ENCODE results near the gene VAPB. TPM values are rescaled to one million over a fixed set of nuclear protein-coding genes. Genes with fewer than 3 reads are reported as not detected.

VAPB gene
- total and polyA plus RNA-seq, 7 donors = 30.7 to 84.5 (median 64.0) TPM

- Histone ChIP-seq H3K27me3 (ENCODE audit: insufficient read depth in 3 of 3, low read length in 2 of 3) (peaks cover 0 to 5% (median 5%) of the 10 kb centered on the region in 3 donors), H3K9me3 (peaks cover 26% of the 10 kb centered on the region), H3K36me3 (ENCODE audit: insufficient read depth in 1 of 2, low read depth in 1 of 2) (no peaks in the 10 kb centered on the region), H3K4me3 (no peak overlapping the region), H3K4me1 (no peaks in the 10 kb centered on the region), H3K27ac (no peak overlapping the region)
- ATAC-seq (no peak), DNase-seq (no peak)
- WGBS, 3 donors = 60 to 70% (median 64%) methylated on average over 10 of the region's 10 CpGs
- intact Hi-C loops (cut with DNase I) = loop anchor here in 1 of 2 donors (10.0 kb wide), 1 partner anchor 372 kb away; the partner anchor contains the start of genes GNAS and GNAS-AS1
- TF ChIP-seq, protein P1, sequence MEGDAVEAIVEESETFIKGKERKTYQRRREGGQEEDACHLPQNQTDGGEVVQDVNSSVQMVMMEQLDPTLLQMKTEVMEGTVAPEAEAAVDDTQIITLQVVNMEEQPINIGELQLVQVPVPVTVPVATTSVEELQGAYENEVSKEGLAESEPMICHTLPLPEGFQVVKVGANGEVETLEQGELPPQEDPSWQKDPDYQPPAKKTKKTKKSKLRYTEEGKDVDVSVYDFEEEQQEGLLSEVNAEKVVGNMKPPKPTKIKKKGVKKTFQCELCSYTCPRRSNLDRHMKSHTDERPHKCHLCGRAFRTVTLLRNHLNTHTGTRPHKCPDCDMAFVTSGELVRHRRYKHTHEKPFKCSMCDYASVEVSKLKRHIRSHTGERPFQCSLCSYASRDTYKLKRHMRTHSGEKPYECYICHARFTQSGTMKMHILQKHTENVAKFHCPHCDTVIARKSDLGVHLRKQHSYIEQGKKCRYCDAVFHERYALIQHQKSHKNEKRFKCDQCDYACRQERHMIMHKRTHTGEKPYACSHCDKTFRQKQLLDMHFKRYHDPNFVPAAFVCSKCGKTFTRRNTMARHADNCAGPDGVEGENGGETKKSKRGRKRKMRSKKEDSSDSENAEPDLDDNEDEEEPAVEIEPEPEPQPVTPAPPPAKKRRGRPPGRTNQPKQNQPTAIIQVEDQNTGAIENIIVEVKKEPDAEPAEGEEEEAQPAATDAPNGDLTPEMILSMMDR (IDR thresholded peaks at IDR 0.05) = no peak
Observed at GRCh38 chr20:58482416-58482815, 93.4 kb downstream of the VAPB start.

DNA sequence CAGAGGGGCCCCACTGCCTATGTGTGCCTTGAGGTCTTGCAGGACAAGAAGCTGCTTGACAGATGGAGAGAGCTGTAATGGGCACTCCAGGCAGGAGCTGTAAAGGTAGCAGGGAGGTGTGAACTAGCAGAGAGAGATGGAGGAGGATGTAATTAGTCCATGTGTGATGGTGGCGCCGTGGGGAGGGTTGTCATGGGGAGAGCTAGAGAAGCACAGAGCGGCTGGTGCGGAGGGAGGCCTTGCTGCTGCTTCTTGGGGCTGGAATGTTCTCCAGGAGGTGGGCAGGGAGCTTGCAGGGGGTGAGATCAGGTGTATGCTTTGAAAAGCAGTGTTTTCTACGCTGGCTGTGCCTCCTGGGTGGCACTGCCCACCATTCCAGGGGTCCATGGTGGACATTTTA is 94.0 kb downstream of the VAPB start:
- no peak overlapping the region for H3K4me3 ChIP-seq
- H3K9me3 ChIP-seq = peaks cover 25% of the 10 kb centered on the region
- H3K4me1 ChIP-seq = no peaks in the 10 kb centered on the region
- WGBS, 3 donors = 84 to 88% (median 88%) methylated on average over 5 of the region's 5 CpGs
- DNase-seq = no peak
- no peak overlapping the region for H3K27ac ChIP-seq
- intact Hi-C loops (cut with DNase I) = loop anchor here in 1 of 2 donors (10.0 kb wide), 1 partner anchor 372 kb away; the partner anchor contains the start of genes GNAS and GNAS-AS1
- H3K27me3 ChIP-seq (ENCODE audit: insufficient read depth in 3 of 3, low read length in 2 of 3) = peaks cover 0 to 5% (median 4%) of the 10 kb centered on the region in 3 donors
- ATAC-seq = no peak
- TF ChIP-seq, protein P1 (IDR thresholded peaks at IDR 0.05) = no peak
- H3K36me3 ChIP-seq (ENCODE audit: insufficient read depth in 1 of 2, low read depth in 1 of 2) = no peaks in the 10 kb centered on the region

- H3K4me3 ChIP-seq = no peak overlapping the region
- H3K9me3 ChIP-seq = peaks cover 21% of the 10 kb centered on the region
- DNase-seq = no peak
- no peak for ATAC-seq
- TF ChIP-seq, protein P1 (IDR thresholded peaks at IDR 0.05) = no peak
- no peak overlapping the region for H3K27ac ChIP-seq
- no peaks in the 10 kb centered on the region for H3K4me1 ChIP-seq
- H3K36me3 ChIP-seq (ENCODE audit: insufficient read depth in 1 of 2, low read depth in 1 of 2) = no peaks in the 10 kb centered on the region
- peaks cover 0 to 5% (median 1%) of the 10 kb centered on the region in 3 donors for H3K27me3 ChIP-seq (ENCODE audit: insufficient read depth in 3 of 3, low read length in 2 of 3)
- 86 to 96% (median 90%) methylated on average over 6 of the region's 6 CpGs for WGBS, 3 donors
- intact Hi-C loops (cut with DNase I) = loop anchor here in 1 of 2 donors (10.0 kb wide), 1 partner anchor 371 kb away; the partner anchor contains the start of genes GNAS and GNAS-AS1
Observed at GRCh38 chr20:58483470-58483869, 94.4 kb downstream of the VAPB start.

- DNase-seq = no peak
- Histone ChIP-seq H3K9me3 (peaks cover 25% of the 10 kb centered on the region), H3K4me3 (no peak overlapping the region), H3K27ac (no peak overlapping the region), H3K27me3 (ENCODE audit: insufficient read depth in 3 of 3, low read length in 2 of 3) (peaks cover 0 to 5% (median 1%) of the 10 kb centered on the region in 3 donors), H3K36me3 (ENCODE audit: insufficient read depth in 1 of 2, low read depth in 1 of 2) (no peaks in the 10 kb centered on the region), H3K4me1 (no peaks in the 10 kb centered on the region)
- intact Hi-C loops (cut with DNase I) = loop anchor here in 1 of 2 donors (10.0 kb wide), 1 partner anchor 369 kb away; the partner anchor contains the start of genes GNAS and GNAS-AS1
- no peak for ATAC-seq
- TF ChIP-seq, protein P1 (IDR thresholded peaks at IDR 0.05) = no peak
- 30 to 54% (median 40%) methylated on average over 3 of the region's 3 CpGs for WGBS, 3 donors
Observed at GRCh38 chr20:58485393-58485792, 96.4 kb downstream of the VAPB start.

DNA sequence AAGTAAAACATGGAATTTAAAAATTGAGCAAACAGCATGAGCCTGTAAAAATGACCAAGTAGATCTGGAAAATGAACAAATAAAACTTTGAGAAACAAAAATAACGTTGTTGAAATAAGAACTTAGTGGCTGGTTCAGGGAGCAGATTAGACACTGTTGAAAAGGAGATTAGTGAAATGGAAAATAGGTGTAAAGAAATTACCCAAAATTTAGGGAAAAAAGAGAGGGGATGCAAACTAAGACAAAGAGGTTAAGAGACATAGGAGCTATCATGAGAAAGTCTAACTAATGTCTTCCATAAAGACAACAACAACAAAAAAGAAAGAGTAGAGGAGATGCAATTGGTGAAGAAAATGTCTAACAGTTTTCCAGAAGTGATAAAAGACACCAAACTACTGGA is 97.2 kb downstream of the VAPB start:
- Histone ChIP-seq H3K4me1 (no peaks in the 10 kb centered on the region), H3K27me3 (ENCODE audit: insufficient read depth in 3 of 3, low read length in 2 of 3) (peaks cover 0 to 5% (median 1%) of the 10 kb centered on the region in 3 donors), H3K9me3 (peaks cover 25% of the 10 kb centered on the region), H3K4me3 (no peak overlapping the region), H3K36me3 (ENCODE audit: insufficient read depth in 1 of 2, low read depth in 1 of 2) (no peaks in the 10 kb centered on the region), H3K27ac (no peak overlapping the region)
- DNase-seq (no peak), ATAC-seq (no peak)
- TF ChIP-seq, protein P1 (IDR thresholded peaks at IDR 0.05) = no peak
- WGBS, 3 donors = 47 to 51% (median 48%) methylated on average over 1 of the region's 1 CpG
- intact Hi-C loops (cut with DNase I) = loop anchor here in 1 of 2 donors (10.0 kb wide), 1 partner anchor 369 kb away; the partner anchor contains the start of genes GNAS and GNAS-AS1

All from psoas muscle (tissue), 8 donors.